Measurements from ENCODE around the gene HNRNPLL. TPM values are rescaled to one million over a fixed set of nuclear protein-coding genes. Genes with fewer than 3 reads are reported as not detected.

HNRNPLL gene
- total and polyA plus RNA-seq, 2 of the 13 experiments (the other 11 are each of a cell fraction or from before 2014, with no cell fraction given), result 49.4 to 103 TPM

DNA sequence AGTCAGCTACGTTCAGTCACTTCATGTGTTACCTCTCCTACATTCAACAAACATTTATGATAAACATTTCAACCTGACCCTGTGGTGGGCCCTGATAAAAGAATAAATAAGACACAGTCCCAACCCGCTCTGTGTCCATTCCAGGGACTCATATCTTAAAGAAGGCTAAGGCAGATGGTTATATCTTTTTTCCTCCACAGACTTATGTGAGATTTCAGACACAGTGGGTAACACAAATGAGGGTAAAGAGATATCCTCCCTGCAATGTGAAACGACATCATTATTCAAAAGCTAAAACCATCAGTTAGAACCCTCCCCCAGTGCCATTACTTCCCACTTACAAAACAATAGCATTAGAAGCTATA lies 11.1 kb upstream of the HNRNPLL start:
- FAIRE-seq, result no peak

GRCh38 chr2:38613126-38613848 lies 10.6 kb upstream of the HNRNPLL start:
- Histone ChIP-seq H2AFZ (ENCODE audit: low read length) (peak overlapping the region; percentile 71), H3K27me3 (ENCODE audit: control insufficient read depth in 1 of 2, insufficient read depth in 2 of 2, low read length in 2 of 2) (no peaks in the 10 kb centered on the region), H3K4me2 (ENCODE audit: low read depth, low read length) (peak overlapping the region; percentile 34; the same call in 1 of the 2 replicates), H3K9ac (ENCODE audit: insufficient read depth, low read depth, low read length) (peak overlapping the region; percentile 10; the same call in 1 of the 2 replicates), H4K20me1 (ENCODE audit: insufficient read depth, low read length) (no peaks in the 10 kb centered on the region), H3K9me3 (ENCODE audit: low read length) (no peaks in the 10 kb centered on the region), H3K36me3 (replicated peaks in 1 of 2; ENCODE audit: control insufficient read depth in 1 of 2, insufficient read depth in 2 of 2, low read length in 2 of 2) (no peaks in the 10 kb centered on the region), H3K27ac (ENCODE audit: extremely low read length, insufficient read depth, low read length) (no peak overlapping the region), H3K79me2 (ENCODE audit: insufficient read depth, low read length) (no peaks in the 10 kb centered on the region), H3K4me3 (replicated peaks in 1 of 3; ENCODE audit: insufficient read depth in 1 of 3, low read depth in 2 of 3, low read length in 3 of 3) (no peak overlapping the region), H3K4me1 (ENCODE audit: insufficient read depth, low read length) (peaks cover 76% of the 10 kb centered on the region)
- ChIA-PET POLR2A (interaction anchor here (0.9 to 4.0 kb wide), 3 partner anchors 11 to 138 kb away, joined by 3 to 35 read pairs (median 3); partner anchors contain the start of genes GALM, HNRNPLL and SRSF7), CTCF (ENCODE audit: low intra/inter-chr PET ratio, low total read pairs) (no interaction called here)
- 65% methylated on average over 10 of the region's 10 CpGs for WGBS (ENCODE audit: low lambda C conversion rate)
- DNase-seq (ENCODE audit: low spot score), result no peak
- in situ Hi-C loops (cut with HindIII; ENCODE audit: extremely low pct_ligation_motif_present, low pct_unique_long_range_greater_than_20kb) (no loop called here), intact Hi-C loops (cut with micrococcal nuclease; ENCODE audit: unreplicated experiment) (loop anchor here (5.0 kb wide), 1 partner anchor 34 kb away; no protein-coding TSS in a partner anchor)
- BruUV-seq (replicated peaks), result no TSS peak
- no peak for FAIRE-seq
- no peak for ATAC-seq
- TF ChIP-seq GTF3A (CRISPR knock-in tag; conservative IDR thresholded peaks at IDR 0.05) (no peak), ZNF614 (CRISPR knock-in tag; IDR thresholded peaks at IDR 0.05; ENCODE audit: borderline replicate concordance) (no peak), NFATC3 (CRISPR knock-in tag; IDR thresholded peaks at IDR 0.05) (no peak), SMC3 (IDR thresholded peaks at IDR 0.05; ENCODE audit: low read length) (no peak), ZNF776 (CRISPR knock-in tag; IDR thresholded peaks at IDR 0.05) (no peak), PHF8 (CRISPR knock-in tag; IDR thresholded peaks at IDR 0.05) (no peak), NR2F2 (IDR thresholded peaks at IDR 0.05; ENCODE audit: borderline replicate concordance, low read depth) (no peak), THRA (CRISPR knock-in tag; IDR thresholded peaks at IDR 0.05; ENCODE audit: borderline replicate concordance) (no peak)
- TF ChIP-seq, protein P1, sequence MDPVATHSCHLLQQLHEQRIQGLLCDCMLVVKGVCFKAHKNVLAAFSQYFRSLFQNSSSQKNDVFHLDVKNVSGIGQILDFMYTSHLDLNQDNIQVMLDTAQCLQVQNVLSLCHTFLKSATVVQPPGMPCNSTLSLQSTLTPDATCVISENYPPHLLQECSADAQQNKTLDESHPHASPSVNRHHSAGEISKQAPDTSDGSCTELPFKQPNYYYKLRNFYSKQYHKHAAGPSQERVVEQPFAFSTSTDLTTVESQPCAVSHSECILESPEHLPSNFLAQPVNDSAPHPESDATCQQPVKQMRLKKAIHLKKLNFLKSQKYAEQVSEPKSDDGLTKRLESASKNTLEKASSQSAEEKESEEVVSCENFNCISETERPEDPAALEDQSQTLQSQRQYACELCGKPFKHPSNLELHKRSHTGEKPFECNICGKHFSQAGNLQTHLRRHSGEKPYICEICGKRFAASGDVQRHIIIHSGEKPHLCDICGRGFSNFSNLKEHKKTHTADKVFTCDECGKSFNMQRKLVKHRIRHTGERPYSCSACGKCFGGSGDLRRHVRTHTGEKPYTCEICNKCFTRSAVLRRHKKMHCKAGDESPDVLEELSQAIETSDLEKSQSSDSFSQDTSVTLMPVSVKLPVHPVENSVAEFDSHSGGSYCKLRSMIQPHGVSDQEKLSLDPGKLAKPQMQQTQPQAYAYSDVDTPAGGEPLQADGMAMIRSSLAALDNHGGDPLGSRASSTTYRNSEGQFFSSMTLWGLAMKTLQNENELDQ (CRISPR knock-in tag; IDR thresholded peaks at IDR 0.05; ENCODE audit: borderline replicate concordance), result no peak

More for the DNA sequence above, 11.1 kb upstream of the HNRNPLL start:
- CTCF ChIA-PET (ENCODE audit: low intra/inter-chr PET ratio, low total read pairs), result no interaction called here
- no peaks in the 10 kb centered on the region for H3K79me2 ChIP-seq (ENCODE audit: insufficient read depth, low read length)
- no peaks in the 10 kb centered on the region for H3K9me3 ChIP-seq (ENCODE audit: low read length)
- ATAC-seq, result no peak
- 71% methylated on average over 3 of the region's 3 CpGs for WGBS (ENCODE audit: low lambda C conversion rate)
- TF ChIP-seq CENPX (CRISPR knock-in tag; IDR thresholded peaks at IDR 0.05) (no peak), PHF5A (CRISPR knock-in tag; IDR thresholded peaks at IDR 0.05; ENCODE audit: low read depth, unreplicated experiment) (no peak), RARA (CRISPR knock-in tag; IDR thresholded peaks at IDR 0.05) (no peak), REL (CRISPR knock-in tag; conservative IDR thresholded peaks at IDR 0.05) (no peak)
- no peak overlapping the region for H3K27ac ChIP-seq (ENCODE audit: extremely low read length, insufficient read depth, low read length)
- no peak overlapping the region for H3K4me3 ChIP-seq (replicated peaks in 1 of 3; ENCODE audit: insufficient read depth in 1 of 3, low read depth in 2 of 3, low read length in 3 of 3)
- in situ Hi-C loops (cut with HindIII; ENCODE audit: extremely low pct_ligation_motif_present, low pct_unique_long_range_greater_than_20kb) (no loop called here), intact Hi-C loops (cut with micrococcal nuclease; ENCODE audit: unreplicated experiment) (loop anchor here (5.0 kb wide), 1 partner anchor 33 kb away; no protein-coding TSS in a partner anchor)
- no peak for DNase-seq (ENCODE audit: low spot score)
- H4K20me1 ChIP-seq (ENCODE audit: insufficient read depth, low read length), result no peaks in the 10 kb centered on the region
- POLR2A ChIA-PET, result interaction anchor here (1.6 to 4.0 kb wide), 2 partner anchors 12 to 138 kb away, joined by 3 to 35 read pairs; partner anchors contain the start of genes HNRNPLL and SRSF7
- no peaks in the 10 kb centered on the region for H3K27me3 ChIP-seq (ENCODE audit: control insufficient read depth in 1 of 2, insufficient read depth in 2 of 2, low read length in 2 of 2)
- H3K4me1 ChIP-seq (ENCODE audit: insufficient read depth, low read length), result peaks cover 72% of the 10 kb centered on the region
- no TSS peak for BruUV-seq (replicated peaks)
- H2AFZ ChIP-seq (ENCODE audit: low read length), result peak overlapping the region; percentile 71
- H3K9ac ChIP-seq (ENCODE audit: insufficient read depth, low read depth, low read length), result peak overlapping the region; percentile 10; the same call in 1 of the 2 replicates
- no peaks in the 10 kb centered on the region for H3K36me3 ChIP-seq (replicated peaks in 1 of 2; ENCODE audit: control insufficient read depth in 1 of 2, insufficient read depth in 2 of 2, low read length in 2 of 2)
- peak overlapping the region; percentile 34; the same call in 1 of the 2 replicates for H3K4me2 ChIP-seq (ENCODE audit: low read depth, low read length)
